Adipose tissue (tissue), 3 donors: ENCODE measurements around the gene LIN7C. TPM values are rescaled to one million over a fixed set of nuclear protein-coding genes. Genes with fewer than 3 reads are reported as not detected.

Source experiments
- H3K27ac ChIP-seq: one replicate; pipeline ENCODE4 v1.5.1; 2013; ENCODE audit warnings: low read depth, low read length
- WGBS, 3 donors: extraction: QIAGEN DNeasy Blood & Tissue Kit; methylation state at CpG; one replicate each; pipeline ENCODE4 v1.1.7; 2013; 5-methylcytosine and 5-hydroxymethylcytosine counted together
- polyA plus RNA-seq, 3 donors: library from polyadenylated mRNA; stranded (reverse); fragments of 200-250 nt; gene quantifications; one replicate each; pipeline ENCODE4 v1.2.3, GENCODE V29; 2013
- donor health status: healthy with polysubstance abuse.
- donor health status: Bipolar disorder and iron deficiency.
- donor health status: healthy.

LIN7C gene
- polyA plus RNA-seq, 3 donors: 3.7 to 10.1 (median 5.2) TPM

- no peak overlapping the region for H3K27ac ChIP-seq
- WGBS, 3 donors: 81 to 96% (median 95%) methylated on average over 5 of the region's 5 CpGs
Observed at GRCh38 chr11:27475622-27476021, 30.9 kb downstream of the LIN7C start.

DNA sequence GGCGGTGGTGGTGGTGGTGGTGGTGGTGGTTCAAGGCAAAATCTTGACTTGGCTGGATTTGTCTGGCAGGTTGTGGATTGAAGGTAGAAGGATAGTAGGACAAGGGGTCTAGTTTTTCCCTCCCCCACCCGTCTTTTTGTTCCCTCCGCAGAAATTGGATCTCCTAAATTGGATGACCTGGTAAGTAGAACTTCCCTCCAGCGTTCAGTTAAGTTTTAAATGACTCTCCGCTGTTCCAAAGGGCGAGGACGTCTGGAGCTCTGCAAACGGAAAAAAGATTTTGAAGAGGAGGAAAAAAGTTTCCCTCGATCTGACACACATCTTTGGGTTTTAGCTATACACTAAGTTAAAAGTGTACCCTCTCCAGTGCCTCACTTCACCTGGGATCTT, 33.6 kb downstream of the LIN7C start:
- WGBS, 3 donors: 2 to 15% (median 10%) methylated on average over 9 of the region's 9 CpGs
- H3K27ac ChIP-seq: no peak overlapping the region

DNA sequence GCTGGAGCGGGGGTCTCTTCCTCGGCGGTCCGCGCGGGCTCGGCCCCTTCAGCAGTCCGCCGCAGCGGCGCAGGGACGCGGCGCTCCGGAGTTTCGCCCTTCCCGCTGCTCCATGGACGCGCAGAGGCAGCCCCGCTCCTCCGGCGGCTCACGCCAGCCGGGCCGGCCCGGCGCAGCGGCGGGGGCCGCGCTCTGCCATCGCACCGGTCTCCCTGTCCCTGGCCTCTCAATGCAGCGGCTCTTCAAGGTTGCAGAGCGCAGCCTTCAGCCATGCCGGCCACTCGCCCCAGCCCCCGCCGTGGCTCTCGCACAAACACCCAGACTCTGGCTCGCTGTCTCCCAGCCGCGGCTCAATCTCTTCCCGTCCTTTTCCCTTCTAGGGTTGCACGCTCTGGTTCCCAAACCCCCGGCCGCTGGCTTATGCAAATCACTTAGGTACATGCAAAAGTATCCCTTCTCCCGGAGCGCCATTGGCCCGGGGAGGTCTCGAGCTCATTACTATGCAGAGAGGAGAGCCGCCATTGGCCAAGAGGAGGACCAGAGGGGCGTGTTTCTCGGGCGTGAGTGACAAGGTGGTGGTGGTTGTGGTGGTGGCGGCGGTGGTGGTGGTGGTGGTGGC, 34.1 kb downstream of the LIN7C start, which contains the start of gene LGR4:
LGR4 (minus strand) TSS at position 393 of the 619 bp plus-strand sequence. CDS start 488 bp downstream, outside the sequence.
- peak within 1 kb of the TSS; percentile 9 for H3K27ac ChIP-seq
- WGBS, 3 donors: 0 to 1% (median 0%) methylated on average over 24 to 57 of the region's 57 CpGs

DNA sequence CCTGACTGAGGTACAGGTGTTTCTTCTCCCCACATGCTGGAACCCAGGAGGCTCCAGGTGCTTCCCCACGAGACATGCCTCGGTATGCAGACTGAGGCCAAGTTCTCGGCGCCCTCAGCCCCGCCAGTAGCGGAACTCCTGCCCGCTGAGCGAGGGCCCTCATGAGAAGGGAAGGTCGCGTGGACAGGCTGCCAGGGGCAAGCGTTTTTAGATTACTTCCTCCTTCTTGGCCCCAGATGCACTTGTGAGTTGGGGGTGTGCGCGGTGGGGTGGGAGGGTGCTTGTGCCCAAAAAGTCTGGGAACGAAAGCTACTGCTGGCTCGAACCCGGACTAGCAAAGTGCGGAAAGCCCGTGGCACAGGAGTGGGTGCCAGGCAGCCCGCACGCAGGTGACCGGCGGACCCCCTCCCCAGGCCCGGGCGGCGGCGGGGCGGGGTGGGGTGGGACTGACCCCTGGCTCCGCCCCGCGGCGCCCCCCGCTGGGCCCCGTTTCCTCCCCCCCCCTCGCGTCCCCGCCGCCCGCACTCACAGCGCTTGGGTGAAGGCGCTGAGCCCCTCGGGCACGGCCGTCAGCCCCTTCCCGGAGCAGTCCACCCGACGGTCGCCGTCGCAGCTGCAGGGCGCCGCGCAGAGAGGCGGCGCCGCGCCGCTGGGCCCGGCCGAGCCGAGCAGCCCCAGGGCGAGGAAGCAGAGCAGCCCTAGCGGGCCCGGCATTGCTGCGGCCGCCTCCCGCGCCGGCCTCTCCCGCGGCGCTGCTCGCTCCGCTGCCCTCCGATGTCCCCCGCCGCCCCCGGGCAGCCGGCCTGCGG, 34.8 kb downstream of the LIN7C start:
- WGBS, 3 donors: 0 to 1% (median 1%) methylated on average over 63 to 79 of the region's 79 CpGs
- peak overlapping the region; percentile 9 for H3K27ac ChIP-seq

DNA sequence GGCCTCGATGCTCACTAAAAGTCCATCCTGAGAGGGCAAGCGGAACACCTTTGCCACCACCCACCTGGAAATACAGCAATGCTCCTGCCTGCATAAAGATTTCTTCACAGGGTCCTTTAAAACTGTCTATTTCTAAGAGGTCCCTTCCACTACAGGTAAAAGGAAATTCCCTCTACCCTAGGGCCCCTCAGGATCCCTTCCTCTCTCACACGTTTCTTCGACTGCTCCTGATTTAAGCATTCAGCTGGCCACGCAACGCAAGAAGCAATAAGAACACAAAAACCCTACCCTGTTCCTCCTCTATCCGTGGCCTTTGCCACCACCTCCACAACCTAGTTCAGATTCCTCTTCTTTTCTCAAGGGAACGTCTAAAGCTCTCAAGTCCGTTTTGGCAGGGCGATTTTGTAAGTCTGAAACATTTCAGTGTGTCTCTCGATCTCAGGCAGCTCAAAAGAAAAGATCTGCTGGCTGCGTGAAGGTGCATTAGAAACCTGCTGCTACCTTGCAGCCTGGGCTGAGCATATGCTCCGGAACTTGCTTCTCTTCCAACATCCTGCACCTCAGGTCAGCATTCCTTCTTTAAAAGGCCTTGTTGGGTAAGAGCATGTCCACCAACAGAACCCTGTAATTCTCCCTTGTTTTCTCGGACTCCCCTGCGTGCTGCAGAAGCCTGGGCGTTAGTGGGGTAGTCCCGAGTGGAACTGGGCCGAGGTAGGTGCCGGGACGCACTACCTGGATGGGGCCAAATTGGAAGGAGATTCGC, 35.6 kb downstream of the LIN7C start:
- H3K27ac ChIP-seq: no peak overlapping the region
- 12 to 36% (median 35%) methylated on average over 21 of the region's 21 CpGs for WGBS, 3 donors

DNA sequence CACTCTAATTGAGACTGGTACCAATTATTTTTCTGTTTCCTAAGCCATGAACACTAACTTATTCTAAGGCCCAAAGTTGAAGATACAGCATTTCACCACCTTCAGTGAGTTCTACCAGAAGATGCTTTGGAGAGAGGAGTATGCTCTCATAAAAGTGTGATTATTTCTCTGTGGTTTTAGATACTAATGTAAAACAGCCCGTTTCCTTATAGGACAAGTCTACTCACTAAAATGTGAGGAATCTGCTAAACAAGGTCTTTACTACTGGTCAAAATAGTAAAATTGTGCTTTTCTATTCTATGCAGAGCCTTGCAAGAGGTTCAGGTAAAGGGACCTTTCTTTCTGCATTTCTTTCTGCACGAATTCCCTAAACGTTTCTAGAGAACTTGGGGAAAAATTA, 36.4 kb downstream of the LIN7C start:
- WGBS, 3 donors: 32 to 80% (median 69%) methylated on average over 3 of the region's 3 CpGs
- no peak overlapping the region for H3K27ac ChIP-seq

DNA sequence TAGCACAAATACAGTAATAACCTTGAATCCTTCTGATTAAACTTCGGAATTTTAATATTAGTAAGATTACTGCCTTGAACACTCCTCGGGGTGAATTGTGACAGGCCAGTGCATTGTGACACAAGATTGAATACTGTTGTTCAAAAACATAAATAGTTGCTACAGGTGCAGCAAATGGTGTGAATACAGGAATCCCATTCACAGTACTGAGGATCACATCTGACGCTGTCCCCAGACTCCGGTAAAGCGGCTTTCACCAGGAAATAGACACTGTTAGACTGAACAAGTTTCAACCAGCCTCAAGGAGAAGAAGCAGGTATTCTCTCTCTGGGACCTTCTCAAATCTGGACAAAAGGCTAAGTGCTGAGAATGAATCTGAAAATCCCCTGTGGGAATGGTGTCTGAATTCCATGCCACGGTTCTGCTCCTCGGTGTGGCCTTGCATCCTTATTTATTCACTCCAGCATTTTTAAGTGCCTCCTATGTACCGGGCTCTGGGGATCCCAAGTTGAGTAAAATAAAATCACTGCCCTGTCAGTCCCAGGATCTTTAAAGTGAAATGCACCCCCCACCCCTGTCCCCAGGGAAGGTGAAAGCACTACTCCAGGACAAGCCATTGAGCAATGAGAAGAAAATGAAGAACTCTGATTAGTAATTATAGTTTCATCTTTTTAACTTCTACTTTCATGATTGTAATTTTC, 37.4 kb downstream of the LIN7C start:
- WGBS, 3 donors: 33 to 88% (median 75%) methylated on average over 8 of the region's 8 CpGs
- H3K27ac ChIP-seq: no peak overlapping the region

GRCh38 chr11:27468209-27468994, 38.2 kb downstream of the LIN7C start:
- no peak overlapping the region for H3K27ac ChIP-seq
- 29 to 79% (median 74%) methylated on average over 5 of the region's 5 CpGs for WGBS, 3 donors

GRCh38 chr11:27467181-27467913, 39.2 kb downstream of the LIN7C start:
- 53 to 94% (median 92%) methylated on average over 13 of the region's 13 CpGs for WGBS, 3 donors
- H3K27ac ChIP-seq: no peak overlapping the region

DNA sequence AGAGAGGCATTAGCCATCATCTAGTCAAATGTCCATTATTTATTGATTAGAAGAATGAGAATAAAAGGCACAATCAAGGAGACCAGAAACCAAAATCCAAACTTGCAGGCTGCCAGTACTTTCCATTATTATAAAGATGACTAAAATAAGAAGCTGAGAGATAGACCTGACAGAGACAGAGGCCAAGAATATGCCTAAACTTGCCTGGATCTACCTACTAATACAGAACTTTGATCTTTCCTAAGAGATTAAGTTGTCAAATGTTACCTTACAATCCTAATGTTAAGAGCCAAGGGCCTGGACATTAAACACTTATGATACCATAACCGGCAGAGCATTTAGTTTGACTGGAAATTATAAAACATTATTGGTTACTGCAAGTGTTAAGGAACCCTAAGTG, 40.2 kb downstream of the LIN7C start:
- 41 to 83% (median 76%) methylated on average over 1 of the region's 1 CpG for WGBS, 3 donors
- H3K27ac ChIP-seq: no peak overlapping the region

GRCh38 chr11:27465629-27466028, 40.9 kb downstream of the LIN7C start:
- WGBS, 3 donors: 24 to 80% (median 79%) methylated on average over 3 of the region's 3 CpGs
- H3K27ac ChIP-seq: no peak overlapping the region

DNA sequence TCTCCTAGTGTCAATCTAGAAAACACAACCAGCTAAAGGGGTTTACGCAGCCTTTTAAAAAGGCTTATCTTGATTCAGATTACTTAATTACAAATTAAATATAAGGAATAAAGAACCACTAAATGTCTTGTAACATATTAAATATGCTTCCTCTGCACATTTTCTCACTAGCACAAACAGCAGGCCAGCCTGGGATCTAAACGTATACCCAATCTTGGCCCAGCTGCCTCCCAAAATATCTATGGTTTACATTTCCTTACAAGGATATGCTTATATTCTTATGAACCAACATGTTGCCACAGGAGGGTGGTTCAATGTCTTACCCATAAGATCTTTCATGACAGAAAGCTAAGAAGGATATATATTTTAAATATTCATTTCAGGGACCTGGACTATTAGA, 41.7 kb downstream of the LIN7C start:
- H3K27ac ChIP-seq: no peak overlapping the region
- 51 to 86% (median 85%) methylated on average over 2 of the region's 2 CpGs for WGBS, 3 donors

DNA sequence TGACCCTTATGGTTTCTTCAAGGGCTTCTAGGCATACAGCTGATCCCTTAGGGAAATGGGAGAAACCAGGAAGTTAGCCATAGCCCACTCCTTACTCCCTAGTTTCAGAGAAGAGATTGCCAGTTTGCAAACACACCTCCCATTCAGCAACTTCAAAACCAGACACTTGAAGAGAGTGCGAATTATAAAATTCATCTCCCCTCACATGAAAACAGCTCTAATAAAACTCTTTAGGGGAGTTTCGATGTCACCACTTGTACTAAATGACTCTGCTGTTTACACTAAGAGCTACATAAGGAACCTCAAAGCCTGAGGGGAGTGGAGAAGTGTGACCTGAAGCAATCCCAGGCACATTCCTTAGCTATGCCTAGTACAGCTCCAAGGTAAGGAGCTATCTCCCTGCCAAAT, 42.3 kb downstream of the LIN7C start:
- H3K27ac ChIP-seq: no peak overlapping the region
- WGBS, 3 donors: 50 to 82% (median 78%) methylated on average over 2 of the region's 2 CpGs

- WGBS, 3 donors: 32 to 55% (median 47%) methylated on average over 5 of the region's 5 CpGs
- no peak overlapping the region for H3K27ac ChIP-seq
Observed at GRCh38 chr11:27462543-27462942, 44.0 kb downstream of the LIN7C start.

DNA sequence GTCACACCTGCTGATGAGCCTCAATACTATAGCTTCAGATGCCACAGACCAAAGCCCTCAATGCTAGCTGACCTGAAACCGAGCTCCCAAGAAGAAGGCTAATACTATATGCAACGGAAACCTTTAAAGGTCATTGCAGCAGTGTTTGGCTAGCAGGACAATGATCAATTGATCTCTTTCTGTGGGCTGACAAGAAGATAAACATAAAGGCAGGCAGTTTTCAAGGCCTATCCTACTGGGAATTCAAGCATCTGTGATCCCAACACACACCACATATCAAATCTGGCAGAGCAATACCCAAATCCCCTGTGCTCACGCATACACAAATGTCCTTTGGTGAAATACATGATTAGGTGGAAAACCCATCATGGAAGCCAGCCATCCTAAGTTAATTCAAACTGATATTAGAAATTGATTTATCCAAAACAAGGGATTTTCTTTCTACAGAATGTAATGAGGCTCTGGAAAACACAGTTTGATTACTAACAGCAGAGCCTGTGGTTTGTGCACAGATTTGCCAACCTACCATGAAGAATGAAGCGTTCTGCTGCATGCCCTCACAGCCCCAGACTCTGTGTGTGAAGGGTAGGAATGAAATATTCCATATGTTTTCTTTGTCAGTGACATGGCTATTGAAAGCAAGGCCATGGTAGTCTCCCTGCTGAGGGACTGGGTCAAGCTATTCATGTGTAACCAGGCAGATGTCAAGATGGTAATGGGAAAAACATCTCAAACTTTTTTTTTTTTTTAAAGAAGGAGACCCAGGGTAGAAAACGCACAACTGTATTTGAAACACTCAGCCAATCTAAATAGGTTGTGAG, 46.2 kb downstream of the LIN7C start:
- WGBS, 3 donors: 39 to 94% (median 92%) methylated on average over 5 of the region's 5 CpGs
- H3K27ac ChIP-seq: no peak overlapping the region

DNA sequence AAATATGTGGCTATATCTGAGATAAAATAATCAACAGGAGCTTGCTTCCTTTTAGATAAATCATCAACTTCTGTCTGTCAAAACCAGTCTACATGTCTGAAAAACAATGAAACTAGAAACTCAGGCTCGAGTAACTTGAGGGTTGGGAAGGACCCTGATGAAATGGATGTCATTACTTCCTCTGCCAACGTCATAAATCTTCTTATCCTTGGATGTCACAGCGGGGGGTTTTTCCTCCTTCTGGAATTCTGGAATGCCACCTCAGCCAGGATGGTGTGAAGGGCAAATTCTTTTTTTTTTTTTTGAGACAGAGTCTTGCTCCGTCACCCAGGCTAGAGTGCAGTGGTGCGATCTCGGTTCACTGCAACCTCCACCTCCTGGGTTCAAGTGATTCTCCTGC, 47.4 kb downstream of the LIN7C start:
- WGBS, 3 donors: 44 to 78% (median 74%) methylated on average over 6 of the region's 6 CpGs
- no peak overlapping the region for H3K27ac ChIP-seq
